ENCODE results near the gene SUN1. TPM values are rescaled to one million over a fixed set of nuclear protein-coding genes. Genes with fewer than 3 reads are reported as not detected.

Gene SUN1
- total and polyA plus RNA-seq, 2 of the 8 experiments (the other 6 are each of a cell fraction or from before 2014, with no cell fraction given) = 108 to 158 TPM

DNA sequence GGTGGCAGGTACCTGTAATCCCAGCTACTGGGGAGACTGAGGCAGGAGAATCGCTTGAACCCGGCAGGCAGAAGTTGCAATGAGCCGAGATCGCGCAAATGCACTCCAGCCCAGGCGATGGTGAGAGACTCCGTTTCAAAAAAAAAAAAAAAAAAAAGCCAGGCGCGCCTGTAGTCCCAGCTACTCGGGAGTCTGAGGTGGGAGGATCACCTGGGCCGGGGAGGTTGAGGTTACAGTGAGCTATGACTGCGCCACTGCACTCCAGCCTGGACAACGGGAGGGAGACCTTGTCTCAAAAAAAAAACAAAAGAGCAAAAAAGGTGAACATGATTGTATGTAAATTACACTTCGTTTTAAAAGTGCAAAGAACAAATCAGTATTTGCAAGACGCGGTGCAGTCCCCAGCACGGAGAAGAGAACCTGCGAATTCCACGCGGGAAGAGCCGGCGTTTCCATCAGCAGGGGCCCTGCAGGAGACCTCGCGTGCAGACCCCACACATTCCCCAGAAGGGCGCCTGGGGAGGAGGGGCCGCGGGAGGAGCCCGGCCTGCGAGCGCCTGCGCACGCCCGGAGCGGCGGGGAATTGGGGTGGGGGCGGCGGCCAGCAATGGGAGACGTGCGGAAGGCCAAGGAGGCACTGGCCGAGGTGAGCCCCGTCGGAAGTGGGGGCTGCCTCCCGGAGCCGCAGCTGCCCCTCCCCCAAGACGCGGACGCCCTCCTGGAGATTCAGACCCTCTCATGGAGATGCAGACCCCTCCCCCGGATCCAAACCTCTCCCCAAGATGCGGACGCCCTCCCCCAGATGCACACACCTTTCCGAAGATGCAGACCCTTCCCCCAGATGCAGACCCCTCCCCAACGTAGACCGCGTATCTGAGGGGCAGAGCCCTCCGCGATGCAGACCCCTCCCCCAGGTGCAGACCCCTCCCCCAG is 16.7 kb upstream of the SUN1 start (continued):
- TF ChIP-seq EZH2 (IDR thresholded peaks at IDR 0.05; ENCODE audit: low read depth, low read length, severe bottlenecking) = no peak
- no peak for TF ChIP-seq NANOG (IDR thresholded peaks at IDR 0.05; ENCODE audit: insufficient read depth, low read depth, low read length, poor library complexity, severe bottlenecking)
- TF ChIP-seq RFX5 (IDR thresholded peaks at IDR 0.05; ENCODE audit: borderline replicate concordance, low read depth, low read length) = no peak
- peak; percentile 73 for TF ChIP-seq KDM4A (IDR thresholded peaks at IDR 0.05; ENCODE audit: low read depth, low read length, severe bottlenecking)
- TF ChIP-seq CHD2 (IDR thresholded peaks at IDR 0.05; ENCODE audit: low read length) = no peak
- TF ChIP-seq, protein P1, sequence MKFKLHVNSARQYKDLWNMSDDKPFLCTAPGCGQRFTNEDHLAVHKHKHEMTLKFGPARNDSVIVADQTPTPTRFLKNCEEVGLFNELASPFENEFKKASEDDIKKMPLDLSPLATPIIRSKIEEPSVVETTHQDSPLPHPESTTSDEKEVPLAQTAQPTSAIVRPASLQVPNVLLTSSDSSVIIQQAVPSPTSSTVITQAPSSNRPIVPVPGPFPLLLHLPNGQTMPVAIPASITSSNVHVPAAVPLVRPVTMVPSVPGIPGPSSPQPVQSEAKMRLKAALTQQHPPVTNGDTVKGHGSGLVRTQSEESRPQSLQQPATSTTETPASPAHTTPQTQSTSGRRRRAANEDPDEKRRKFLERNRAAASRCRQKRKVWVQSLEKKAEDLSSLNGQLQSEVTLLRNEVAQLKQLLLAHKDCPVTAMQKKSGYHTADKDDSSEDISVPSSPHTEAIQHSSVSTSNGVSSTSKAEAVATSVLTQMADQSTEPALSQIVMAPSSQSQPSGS (IDR thresholded peaks at IDR 0.05; ENCODE audit: low read length) = no peak
- no peak; a peak in 1 of 3 replicates for TF ChIP-seq EP300 (IDR thresholded peaks at IDR 0.05; ENCODE audit: borderline replicate concordance in 1 of 2, low read depth in 2 of 2, low read length in 2 of 2)
- TF ChIP-seq SIN3A (conservative IDR thresholded peaks at IDR 0.05 in 1 of 2, IDR thresholded peaks at IDR 0.05 in 1 of 2; ENCODE audit: low read depth in 1 of 2, low read length in 2 of 2) = peak in 1 of 2 experiments; percentile 59; a peak in 2 of 4 replicates
- no peak for TF ChIP-seq ATF3 (IDR thresholded peaks at IDR 0.05; ENCODE audit: insufficient read depth, low read depth, low read length)
- TF ChIP-seq POLR2A (IDR thresholded peaks at IDR 0.05; ENCODE audit: control extremely low read depth in 1 of 2, low read depth in 2 of 2, low read length in 2 of 2) = peak in 1 of 2 experiments; percentile 64; a peak in 2 of 3 replicates
- no peak for TF ChIP-seq CHD1 (IDR thresholded peaks at IDR 0.05; ENCODE audit: low read depth, low read length)
- TF ChIP-seq SRF (IDR thresholded peaks at IDR 0.05; ENCODE audit: low read depth, low read length) = no peak
- peak; percentile 69 for TF ChIP-seq TAF1 (IDR thresholded peaks at IDR 0.05; ENCODE audit: low read depth, low read length)
- TF ChIP-seq TAF7 (optimal IDR thresholded peaks at IDR 0.05; ENCODE audit: borderline replicate concordance, low read depth, low read length) = no peak
- peak; percentile 53 for TF ChIP-seq NRF1 (IDR thresholded peaks at IDR 0.05; ENCODE audit: low read depth, low read length)
- TF ChIP-seq TCF12 (IDR thresholded peaks at IDR 0.05; ENCODE audit: low read depth, low read length) = 0 out of 2 replicates have a peak, but pooled peaks have one; percentile 62
- TF ChIP-seq RAD21 (IDR thresholded peaks at IDR 0.05 in 1 of 2, conservative IDR thresholded peaks at IDR 0.05 in 1 of 2; ENCODE audit: low read depth in 2 of 2, low read length in 2 of 2) = no peak
- peak; percentile 76 for TF ChIP-seq BACH1 (IDR thresholded peaks at IDR 0.05; ENCODE audit: low read length)
- TF ChIP-seq BCL11A (IDR thresholded peaks at IDR 0.05; ENCODE audit: low read depth in 2 of 2, low read length in 2 of 2) = no peak
- TF ChIP-seq, protein P2, sequence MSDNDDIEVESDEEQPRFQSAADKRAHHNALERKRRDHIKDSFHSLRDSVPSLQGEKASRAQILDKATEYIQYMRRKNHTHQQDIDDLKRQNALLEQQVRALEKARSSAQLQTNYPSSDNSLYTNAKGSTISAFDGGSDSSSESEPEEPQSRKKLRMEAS (IDR thresholded peaks at IDR 0.05) = 0 out of 2 replicates have a peak, but pooled peaks have one; percentile 2
